Gastrocnemius medialis (tissue), 4 donors: ENCODE data around the gene LAP3. TPM values are rescaled to one million over a fixed set of nuclear protein-coding genes. Genes with fewer than 3 reads are reported as not detected.
A peak's percentile ranks its signal among the peaks of the same experiment; 100 is the strongest.

Source experiments
- ATAC-seq, 2 donors: fragments of 150-250 bp; one replicate each; pipeline ENCODE4 v1.9.1; 2016
- DNase-seq, 2 donors: peaks; one replicate each; pipeline ENCODE4 v3.0.0-alpha.2; 2019
- H3K27ac ChIP-seq, 4 donors: fragments of 200-600 bp; sonication (generic); 1 replicate in 1 of 4; 2 replicates in 3 of 4; pipeline ENCODE4 v1.5.1; 2016 to 2018; ENCODE audit warnings: mild to moderate bottlenecking in 2 of 4, moderate library complexity in 1 of 4
- H3K27me3 ChIP-seq, 3 donors: fragments of 200-600 bp; sonication (generic) in 2 of 3; 1 replicate in 1 of 3; 2 replicates in 2 of 3; pipeline versions ENCODE4 v1.5.1 to v1.6.0; 2016 to 2019; ENCODE audit warnings: mild to moderate bottlenecking in 1 of 3, moderate library complexity in 1 of 3
- H3K36me3 ChIP-seq, 2 donors: fragments of 200-600 bp; sonication (generic) in 1 of 2; one replicate each; pipeline ENCODE4 v1.5.1; 2017 to 2018
- H3K4me1 ChIP-seq, 2 donors: fragments of 200-600 bp; sonication (generic) in 1 of 2; one replicate each; pipeline ENCODE4 v1.5.1; 2016 to 2017; ENCODE audit warnings: mild to moderate bottlenecking in 2 of 2
- H3K4me3 ChIP-seq, 4 donors: fragments of 200-600 bp; sonication (generic) in 3 of 4; 1 replicate in 1 of 4; 2 replicates in 3 of 4; pipeline ENCODE4 v1.5.1; 2016 to 2019; ENCODE audit warnings: mild to moderate bottlenecking in 2 of 4
- H3K9me3 ChIP-seq, 3 donors: fragments of 200-600 bp; sonication (generic) in 2 of 3; 1 replicate in 1 of 3; 2 replicates in 2 of 3; pipeline ENCODE4 v1.5.1; 2016 to 2019
- POLR2A ChIP-seq, 2 donors: fragments of 450-650 bp; IDR thresholded peaks; one replicate each; pipeline ENCODE4 v1.6.1; 2017; ENCODE audit warnings: antibody characterized with exemption in 2 of 2, mild to moderate bottlenecking in 2 of 2, moderate library complexity in 2 of 2
- in situ Hi-C, 4 donors: fragments of 200-750 bp; cut with MboI; loops; one replicate each; pipeline versions ENCODE4 v1.15.0 to v1.8.0; 2017; ENCODE audit warnings: low sequenced_read_pairs in 4 of 4
- intact Hi-C: fragments of 100-400 bp; cut with DNase I; formaldehyde crosslinking; loops from one replicate; pipeline ENCODE4 v1.15.1; 2023; ENCODE audit warnings: low total_unique reads
- total RNA-seq, 4 donors: library from RNA; depleted of rRNA; stranded (reverse); fragments of >200 nt; gene quantifications; one replicate each; pipeline versions ENCODE4 v1.1.0 to v1.2.3, GENCODE V29; 2016
- TF ChIP-seq, protein P1 (sequence below), 5 experiments: fragments of 450-650 bp in 3 of 5; fragments of 200-600 bp in 2 of 5; sonication (generic) in 2 of 5; IDR thresholded peaks in 4 of 5; conservative IDR thresholded peaks in 1 of 5; 1 replicate in 4 of 5; 2 replicates in 1 of 5; pipeline ENCODE4 v1.5.1; 2016 to 2019; ENCODE audit warnings: antibody characterized with exemption in 5 of 5, mild to moderate bottlenecking in 3 of 5, moderate library complexity in 3 of 5

LAP3 gene
- total RNA-seq, 4 donors from 2014 or later = 63.7 to 85.2 (median 76.5) TPM

GRCh38 chr4:17613761-17614415 is 36.9 kb downstream of the LAP3 start:
- in situ Hi-C loops (loop anchor here in 1 of 4 donors (10.0 kb wide), 1 partner anchor 191 kb away; no protein-coding TSS in a partner anchor), intact Hi-C loops (loop anchor here (1.0 to 2.0 kb wide), 2 partner anchors 21 to 37 kb away; partner anchors contain the start of gene LAP3)
- Histone ChIP-seq H3K4me1 (peaks cover 38 to 40% of the 10 kb centered on the region in 2 donors), H3K27me3 (no peaks in the 10 kb centered on the region), H3K27ac (peak overlapping the region; percentile 91 to 98 (median 97)), H3K4me3 (peak overlapping the region; percentile 70 to 98 (median 92)), H3K9me3 (no peaks in the 10 kb centered on the region), H3K36me3 (peaks cover 0 to 18% of the 10 kb centered on the region in 2 donors)
- TF ChIP-seq, protein P1, sequence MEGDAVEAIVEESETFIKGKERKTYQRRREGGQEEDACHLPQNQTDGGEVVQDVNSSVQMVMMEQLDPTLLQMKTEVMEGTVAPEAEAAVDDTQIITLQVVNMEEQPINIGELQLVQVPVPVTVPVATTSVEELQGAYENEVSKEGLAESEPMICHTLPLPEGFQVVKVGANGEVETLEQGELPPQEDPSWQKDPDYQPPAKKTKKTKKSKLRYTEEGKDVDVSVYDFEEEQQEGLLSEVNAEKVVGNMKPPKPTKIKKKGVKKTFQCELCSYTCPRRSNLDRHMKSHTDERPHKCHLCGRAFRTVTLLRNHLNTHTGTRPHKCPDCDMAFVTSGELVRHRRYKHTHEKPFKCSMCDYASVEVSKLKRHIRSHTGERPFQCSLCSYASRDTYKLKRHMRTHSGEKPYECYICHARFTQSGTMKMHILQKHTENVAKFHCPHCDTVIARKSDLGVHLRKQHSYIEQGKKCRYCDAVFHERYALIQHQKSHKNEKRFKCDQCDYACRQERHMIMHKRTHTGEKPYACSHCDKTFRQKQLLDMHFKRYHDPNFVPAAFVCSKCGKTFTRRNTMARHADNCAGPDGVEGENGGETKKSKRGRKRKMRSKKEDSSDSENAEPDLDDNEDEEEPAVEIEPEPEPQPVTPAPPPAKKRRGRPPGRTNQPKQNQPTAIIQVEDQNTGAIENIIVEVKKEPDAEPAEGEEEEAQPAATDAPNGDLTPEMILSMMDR (IDR thresholded peaks at IDR 0.05 in 4 of 5, conservative IDR thresholded peaks at IDR 0.05 in 1 of 5) = no peak
- peak; percentile 73 to 80 for ATAC-seq
- DNase-seq = peak in 1 of 2 donors; percentile 31

DNA sequence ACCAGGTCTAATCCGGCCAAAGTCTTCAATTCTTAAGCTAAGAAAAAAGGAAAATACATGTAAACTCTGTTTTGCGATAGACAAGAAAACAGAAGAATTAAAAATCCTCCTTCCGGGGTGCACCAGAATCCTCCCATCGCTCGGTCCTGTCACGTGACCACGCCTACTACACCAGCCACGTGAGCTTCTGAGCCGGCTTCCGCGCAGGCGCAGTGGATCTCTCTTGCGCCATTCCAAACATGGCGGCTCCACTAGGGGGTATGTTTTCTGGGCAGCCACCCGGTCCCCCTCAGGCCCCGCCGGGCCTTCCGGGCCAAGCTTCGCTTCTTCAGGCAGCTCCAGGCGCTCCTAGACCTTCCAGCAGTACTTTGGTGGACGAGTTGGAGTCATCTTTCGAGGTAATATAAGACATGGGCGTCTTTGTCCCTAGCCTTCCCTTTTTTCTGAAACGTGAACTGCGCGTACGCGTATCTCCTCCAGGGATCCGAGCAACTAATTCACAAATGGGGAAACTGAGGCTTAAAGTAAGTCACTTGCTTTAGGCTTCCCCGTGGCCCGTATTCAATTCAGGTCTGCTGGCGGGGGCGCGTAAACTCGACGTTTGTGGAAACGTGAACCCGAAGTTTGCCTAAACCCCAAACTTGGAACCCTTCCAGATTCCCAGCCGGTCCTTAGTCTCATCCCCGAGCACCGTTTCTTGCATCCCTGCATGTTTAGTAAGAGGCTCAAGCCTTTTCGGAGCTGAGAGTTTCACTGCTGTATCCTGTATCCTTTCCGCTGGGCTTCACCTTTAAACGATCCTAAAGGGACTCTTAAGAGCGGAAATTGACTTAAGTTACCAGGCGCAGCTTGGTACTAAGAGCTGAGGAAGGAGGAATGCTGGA is 37.7 kb downstream of the LAP3 start, which contains the start of gene MED28:
Gene MED28 (plus strand): TSS at position 226 of the 884 bp plus-strand sequence. CDS start 14 bp downstream, at position 240.
- in situ Hi-C loops (loop anchor here in 1 of 4 donors (10.0 kb wide), 1 partner anchor 190 kb away; no protein-coding TSS in a partner anchor), intact Hi-C loops (loop anchor here (1.0 to 2.0 kb wide), 2 partner anchors 20 to 37 kb away; partner anchors contain the start of gene LAP3)
- Histone ChIP-seq H3K36me3 (peaks cover 0 to 18% of the 10 kb centered on the region in 2 donors), H3K27me3 (no peaks in the 10 kb centered on the region), H3K4me1 (peaks cover 45% of the 10 kb centered on the region in 2 donors), H3K4me3 (peak within 1 kb of the TSS; percentile 70 to 98 (median 92)), H3K27ac (peak within 1 kb of the TSS; percentile 91 to 98 (median 97)), H3K9me3 (no peaks in the 10 kb centered on the region)
- TF ChIP-seq, protein P1 (IDR thresholded peaks at IDR 0.05 in 4 of 5, conservative IDR thresholded peaks at IDR 0.05 in 1 of 5) = peak in 3 of 5 experiments; percentile 23 to 51 (median 24)
- TF ChIP-seq POLR2A (IDR thresholded peaks at IDR 0.05) = peak; percentile 96 to 97
- DNase-seq (peak; percentile 94 to 95), ATAC-seq (peak; percentile 88 to 90)

DNA sequence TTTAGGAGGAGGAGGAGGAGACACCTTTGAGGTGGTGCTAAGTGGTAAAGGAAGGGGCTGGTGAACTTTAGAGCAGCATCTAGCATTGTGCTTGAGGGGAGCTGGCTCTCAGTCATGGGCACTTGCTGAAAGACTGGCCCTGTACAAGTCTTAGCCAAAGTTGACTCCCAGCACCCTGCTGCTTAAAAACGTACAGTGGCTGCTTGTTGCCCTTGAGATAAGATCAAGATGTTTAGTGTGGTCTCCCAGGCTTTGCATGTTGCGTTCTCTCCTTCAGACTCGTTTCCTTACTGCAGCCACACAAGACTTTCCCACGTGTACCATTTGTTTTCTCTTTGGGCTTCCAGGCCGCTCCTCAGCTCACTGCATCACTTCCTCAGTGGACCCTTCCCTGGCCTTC is 39.3 kb downstream of the LAP3 start:
- TF ChIP-seq, protein P1 (IDR thresholded peaks at IDR 0.05 in 4 of 5, conservative IDR thresholded peaks at IDR 0.05 in 1 of 5) = no peak
- TF ChIP-seq POLR2A (IDR thresholded peaks at IDR 0.05) = no peak
- in situ Hi-C loops = loop anchor here in 1 of 4 donors (10.0 kb wide), 1 partner anchor 189 kb away; no protein-coding TSS in a partner anchor
- peaks cover 58 to 60% of the 10 kb centered on the region in 2 donors for H3K4me1 ChIP-seq

GRCh38 chr4:17618926-17619325 is 41.9 kb downstream of the LAP3 start:
- Histone ChIP-seq H3K9me3 (no peaks in the 10 kb centered on the region), H3K27me3 (no peaks in the 10 kb centered on the region), H3K4me1 (peaks cover 71 to 82% of the 10 kb centered on the region in 2 donors), H3K36me3 (peaks cover 0 to 57% of the 10 kb centered on the region in 2 donors), H3K4me3 (peak overlapping the region; percentile 1 to 36 (median 32)), H3K27ac (peak overlapping the region; percentile 91 to 98 (median 97))
- no peak for DNase-seq
- ATAC-seq = peak; percentile 13 to 35
- TF ChIP-seq, protein P1 (IDR thresholded peaks at IDR 0.05 in 4 of 5, conservative IDR thresholded peaks at IDR 0.05 in 1 of 5) = no peak
- no peak for TF ChIP-seq POLR2A (IDR thresholded peaks at IDR 0.05)
- intact Hi-C loops (no loop called here), in situ Hi-C loops (loop anchor here in 1 of 4 donors (10.0 kb wide), 1 partner anchor 186 kb away; no protein-coding TSS in a partner anchor)

More for the DNA sequence above, 39.3 kb downstream of the LAP3 start:
- intact Hi-C loops = no loop called here
- Histone ChIP-seq H3K27ac (peak overlapping the region; percentile 91 to 98 (median 97)), H3K27me3 (no peaks in the 10 kb centered on the region), H3K4me3 (peak overlapping the region; percentile 70 to 98 (median 92)), H3K9me3 (no peaks in the 10 kb centered on the region), H3K36me3 (peaks cover 0 to 31% of the 10 kb centered on the region in 2 donors)
- ATAC-seq (no peak), DNase-seq (no peak)
